OCI-M2 (cell line): ENCODE measurements around the gene PCP4.

Experiments used
- DNase-seq: peaks from one replicate; lab custom pipeline; 2025; ENCODE audit not compliant: unreplicated experiment; lab: John Stamatoyannopoulos, UW

Gene PCP4

GRCh38 chr21:39969691-39970364 is 102.6 kb downstream of the PCP4 start:
- DNase-seq, result no peak

GRCh38 chr21:39971956-39972355 is 104.7 kb downstream of the PCP4 start:
- DNase-seq, result no peak

GRCh38 chr21:39972471-39972870 is 105.2 kb downstream of the PCP4 start:
- DNase-seq, result no peak

- DNase-seq, result no peak
Measured at GRCh38 chr21:39972976-39973770, 105.9 kb downstream of the PCP4 start.

- no peak for DNase-seq
Measured at GRCh38 chr21:39976800-39977199, 109.6 kb downstream of the PCP4 start.
